Measurements from ENCODE around the gene RPLP2.

GRCh38 chr11:860234-861104 is 50.7 kb downstream of the RPLP2 start:
- no peak for TF ChIP-seq ZNF274 (IDR thresholded peaks at IDR 0.05; ENCODE audit: low read depth, low read length)
- no peak for TF ChIP-seq SUZ12 (IDR thresholded peaks at IDR 0.05; ENCODE audit: extremely low read depth, insufficient read depth, insufficient read length)
- no peak for TF ChIP-seq YY1 (IDR thresholded peaks at IDR 0.05; ENCODE audit: insufficient read depth, insufficient read length)

Data from NT2/D1 (cell line).